Measurements from ENCODE around the gene SCRT2. TPM values are rescaled to one million over a fixed set of nuclear protein-coding genes. Genes with fewer than 3 reads are reported as not detected.

The SCRT2 gene
- total and polyA plus RNA-seq, 10 donors, result 0.09 TPM; not detected in 9

GRCh38 chr20:653590-654416 is 21.8 kb downstream of the SCRT2 start:
- no peak for DNase-seq
- Histone ChIP-seq H3K27ac (peak overlapping the region in 7 of 8 donors; percentile 58 to 93 (median 81)), H3K4me1 (peaks cover 13 to 44% (median 28%) of the 10 kb centered on the region in 6 donors), H3K36me3 (peaks cover 0 to 21% (median 3%) of the 10 kb centered on the region in 6 donors), H3K9me3 (no peaks in the 10 kb centered on the region), H3K27me3 (replicated peaks in 1 of 7) (peaks cover 0 to 30% (median 0%) of the 10 kb centered on the region in 7 donors), H3K4me3 (peak overlapping the region; percentile 49 to 93 (median 64))
- intact Hi-C loops (cut with DNase I; ENCODE audit: low total_unique reads), result no loop called here
- 25 to 31% (median 29%) methylated on average over 25 to 31 of the region's 31 CpGs for WGBS, 5 donors
- no peak for TF ChIP-seq POLR2A (IDR thresholded peaks at IDR 0.05)
- peak in 1 of 11 experiments; percentile 29 for TF ChIP-seq CTCF (IDR thresholded peaks at IDR 0.05 in 8 of 11, conservative IDR thresholded peaks at IDR 0.05 in 3 of 11)
- peak in 1 of 3 donors; percentile 20 for TF ChIP-seq POLR2AphosphoS5 (IDR thresholded peaks at IDR 0.05)

- Histone ChIP-seq H3K27me3 (replicated peaks in 1 of 7) (peaks cover 0 to 25% (median 0%) of the 10 kb centered on the region in 7 donors), H3K27ac (peak within 1 kb of the TSS in 7 of 8 donors; percentile 58 to 93 (median 81)), H3K4me1 (peaks cover 13 to 37% (median 28%) of the 10 kb centered on the region in 6 donors), H3K4me3 (peak within 1 kb of the TSS; percentile 49 to 93 (median 64)), H3K9me3 (no peaks in the 10 kb centered on the region), H3K36me3 (peaks cover 0 to 27% (median 9%) of the 10 kb centered on the region in 6 donors)
- 0 to 1% (median 0%) methylated on average over 15 to 74 of the region's 74 CpGs for WGBS, 5 donors
- no peak for TF ChIP-seq POLR2A (IDR thresholded peaks at IDR 0.05)
- TF ChIP-seq CTCF (IDR thresholded peaks at IDR 0.05 in 8 of 11, conservative IDR thresholded peaks at IDR 0.05 in 3 of 11), result peak in 9 of 11 experiments; percentile 24 to 81 (median 67)
- peak; percentile 45 to 71 (median 59) for TF ChIP-seq POLR2AphosphoS5 (IDR thresholded peaks at IDR 0.05)
- DNase-seq, result peak; percentile 97
- intact Hi-C loops (cut with DNase I; ENCODE audit: low total_unique reads), result no loop called here
Observed at GRCh38 chr20:653110-653589, 22.5 kb downstream of the SCRT2 start, which contains the start of gene SRXN1. Gene SRXN1 (minus strand): TSS chr20:653200. CDS start chr20:653185, 15 bp downstream.

GRCh38 chr20:652615-653109 is 22.9 kb downstream of the SCRT2 start:
- peak overlapping the region; percentile 49 to 93 (median 64) for H3K4me3 ChIP-seq
- peaks cover 0 to 32% (median 14%) of the 10 kb centered on the region in 6 donors for H3K36me3 ChIP-seq
- 0 to 14% (median 8%) methylated on average over 9 to 36 of the region's 36 CpGs for WGBS, 5 donors
- peaks cover 0 to 21% (median 0%) of the 10 kb centered on the region in 7 donors for H3K27me3 ChIP-seq (replicated peaks in 1 of 7)
- intact Hi-C loops (cut with DNase I; ENCODE audit: low total_unique reads), result no loop called here
- DNase-seq, result peak; percentile 89
- TF ChIP-seq POLR2A (IDR thresholded peaks at IDR 0.05) (no peak), POLR2AphosphoS5 (IDR thresholded peaks at IDR 0.05) (no peak), CTCF (IDR thresholded peaks at IDR 0.05 in 8 of 11, conservative IDR thresholded peaks at IDR 0.05 in 3 of 11) (no peak)
- peak overlapping the region in 7 of 8 donors; percentile 58 to 93 (median 81) for H3K27ac ChIP-seq
- peaks cover 13 to 37% (median 28%) of the 10 kb centered on the region in 6 donors for H3K4me1 ChIP-seq
- H3K9me3 ChIP-seq, result peaks cover 0 to 2% (median 0%) of the 10 kb centered on the region in 8 donors

All from spleen (tissue), 11 donors.